NCI-H2107 (cell line): Measurements from ENCODE around the gene TESK1.
A peak's percentile ranks its signal among the peaks of the same experiment; 100 is the strongest.
"Not testable (repeated sequence)": the region's sequence is repeated elsewhere in the genome, so short reads cannot be mapped to it uniquely, and the experiment has no call there.

Experiments
- DNase-seq: peaks from one replicate; lab custom pipeline; 2025; lab: John Stamatoyannopoulos, UW

TESK1 gene

DNA sequence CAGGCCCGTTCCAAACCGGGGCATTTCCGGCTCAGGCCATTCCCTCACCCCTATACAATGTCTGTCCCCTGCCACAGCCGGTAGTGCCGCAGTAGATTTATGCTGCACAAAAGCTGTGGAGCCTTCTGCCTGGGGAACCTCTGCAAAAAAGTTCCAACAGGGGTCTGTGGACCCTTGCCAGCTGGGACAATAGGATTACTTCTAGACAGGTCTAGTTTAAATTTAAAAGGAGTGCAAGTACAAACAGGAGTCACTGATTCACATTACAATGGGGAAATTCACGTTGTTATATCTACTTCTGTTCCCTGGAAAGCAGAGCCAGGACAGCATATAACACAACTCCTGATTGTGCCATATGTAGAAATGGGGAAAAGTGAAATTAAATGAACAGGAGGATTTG lies 21.5 kb upstream of the TESK1 start:
- not testable (repeated sequence) for DNase-seq

DNA sequence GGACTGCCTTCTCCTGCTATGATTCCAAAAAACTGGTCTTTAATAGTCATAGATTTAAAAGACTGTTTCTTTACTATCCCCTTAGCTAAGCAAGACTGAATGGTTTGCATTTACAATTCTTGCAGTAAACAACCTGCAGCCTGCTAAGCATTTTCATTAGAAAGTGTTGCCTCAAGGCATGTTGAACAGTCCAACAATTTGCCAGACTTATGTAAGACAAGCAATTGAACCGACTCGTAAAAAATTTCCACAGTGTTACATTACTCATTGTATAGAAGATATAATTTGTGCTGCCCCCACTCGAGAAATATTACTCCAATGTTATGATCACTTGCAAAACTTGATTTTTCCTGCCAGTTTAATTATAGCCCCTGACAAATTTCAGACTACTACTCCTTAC lies 20.4 kb upstream of the TESK1 start:
- DNase-seq = not testable (repeated sequence)

DNA sequence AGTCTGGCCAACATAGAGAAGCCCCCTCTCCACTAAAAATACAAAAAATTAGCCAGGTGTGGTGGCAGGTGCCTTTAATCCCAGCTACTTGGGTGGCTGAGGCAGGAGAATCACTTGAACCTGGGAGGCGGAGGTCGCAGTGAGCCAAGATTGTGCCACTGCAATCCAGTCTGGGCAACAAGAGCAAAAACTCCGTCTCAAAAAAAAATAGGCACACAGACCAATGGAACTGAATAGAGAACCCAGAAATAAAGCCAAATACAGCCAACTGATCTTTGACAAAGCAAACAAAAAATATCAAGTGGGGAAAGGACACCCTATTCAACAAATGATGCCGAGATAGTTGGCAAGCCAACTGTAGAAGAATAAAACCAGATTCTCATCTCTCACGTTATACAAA lies 16.6 kb upstream of the TESK1 start:
- DNase-seq = not testable (repeated sequence)

DNA sequence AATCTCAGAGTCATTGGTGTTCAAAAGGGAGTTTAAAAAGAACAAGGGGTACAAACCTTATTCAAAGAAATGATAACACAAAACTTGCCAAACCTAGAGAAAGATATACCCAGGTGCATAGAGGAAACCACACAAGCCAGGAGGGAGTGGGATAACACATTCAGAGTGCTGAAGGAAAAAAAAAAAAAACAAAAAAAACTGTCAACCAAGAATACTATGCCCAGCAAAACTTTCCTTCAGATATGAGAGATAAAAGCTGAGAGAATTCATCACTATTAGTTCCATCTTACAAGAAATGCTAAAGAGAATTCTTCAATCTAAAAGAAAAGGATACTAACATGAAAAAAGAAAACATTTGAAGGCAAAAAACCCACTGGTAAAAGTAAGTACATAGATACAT lies 11.5 kb upstream of the TESK1 start:
- DNase-seq = no peak

DNA sequence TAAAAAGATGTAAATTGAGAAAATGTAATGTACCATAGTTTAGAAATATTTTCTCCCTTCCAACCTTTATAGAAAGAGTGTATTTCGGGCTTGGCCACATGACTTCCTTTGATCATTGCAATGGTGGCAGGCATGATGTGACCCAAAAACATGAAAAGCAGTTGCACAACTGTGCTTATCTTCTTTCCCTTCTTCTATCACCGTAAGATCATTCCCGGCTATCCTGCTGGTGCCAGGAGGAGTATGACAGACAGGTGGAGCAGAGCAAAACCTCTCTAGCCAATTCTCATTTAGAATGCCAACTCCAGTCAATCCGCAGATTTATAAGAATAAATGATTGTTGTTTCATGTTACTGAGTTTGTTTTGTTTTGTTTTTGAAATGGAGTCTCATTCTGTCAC lies 10.6 kb upstream of the TESK1 start:
- DNase-seq = no peak

DNA sequence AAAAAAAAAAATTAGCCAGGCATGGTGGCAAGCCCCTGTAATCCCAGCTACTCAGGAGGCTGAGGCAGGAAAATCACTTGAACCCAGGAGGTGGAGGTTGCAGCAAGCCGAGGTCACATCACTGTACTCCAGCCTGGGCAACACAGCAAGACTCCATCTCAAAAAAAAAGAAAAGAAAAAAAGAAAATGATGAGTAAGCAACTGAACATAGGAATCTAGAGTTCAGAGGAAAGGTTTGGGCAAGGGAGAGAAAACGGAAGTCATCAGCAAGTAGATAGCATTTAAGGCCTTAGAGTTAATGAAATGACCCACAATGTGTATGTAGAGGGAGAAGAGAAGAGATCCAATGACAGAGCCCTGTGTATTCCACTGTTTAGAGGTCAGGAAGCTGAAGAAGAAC lies 8.2 kb upstream of the TESK1 start:
- DNase-seq = not testable (repeated sequence)

DNA sequence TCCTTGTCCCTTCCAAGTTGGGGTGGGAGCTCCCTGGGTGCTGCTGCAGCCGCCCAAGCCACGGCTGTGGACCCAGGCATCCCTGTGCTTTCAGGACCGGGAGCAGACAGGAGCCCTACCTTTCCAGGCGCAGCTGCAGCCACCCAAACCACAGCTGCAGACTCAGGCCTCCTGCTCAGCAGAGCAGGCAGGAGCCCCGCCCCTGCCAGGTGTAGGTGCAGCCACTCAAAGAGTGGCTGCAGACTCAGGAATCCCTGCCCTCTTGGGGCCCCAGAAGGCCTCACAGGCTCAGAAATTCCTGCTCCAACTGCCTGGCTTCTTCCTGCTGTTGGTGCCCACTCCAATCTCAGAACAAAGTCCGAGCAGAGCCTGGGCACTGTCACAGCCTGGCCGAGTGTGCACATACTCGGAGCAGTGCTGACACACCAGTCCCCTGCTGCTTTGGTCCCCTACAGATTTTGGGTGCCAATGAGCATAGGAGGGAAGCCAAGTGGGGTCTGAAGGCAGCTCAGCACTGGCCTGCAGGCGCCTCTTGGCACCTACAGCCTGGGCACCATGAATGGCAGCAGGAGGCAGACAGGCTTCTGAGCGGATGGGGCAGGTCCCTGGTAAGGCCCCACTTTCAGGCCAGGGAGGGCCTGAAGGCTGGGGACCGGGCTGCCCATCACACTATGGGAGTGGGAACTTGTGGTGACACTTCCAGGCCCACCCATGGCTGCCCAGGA lies 6.0 kb upstream of the TESK1 start:
- no peak for DNase-seq

DNA sequence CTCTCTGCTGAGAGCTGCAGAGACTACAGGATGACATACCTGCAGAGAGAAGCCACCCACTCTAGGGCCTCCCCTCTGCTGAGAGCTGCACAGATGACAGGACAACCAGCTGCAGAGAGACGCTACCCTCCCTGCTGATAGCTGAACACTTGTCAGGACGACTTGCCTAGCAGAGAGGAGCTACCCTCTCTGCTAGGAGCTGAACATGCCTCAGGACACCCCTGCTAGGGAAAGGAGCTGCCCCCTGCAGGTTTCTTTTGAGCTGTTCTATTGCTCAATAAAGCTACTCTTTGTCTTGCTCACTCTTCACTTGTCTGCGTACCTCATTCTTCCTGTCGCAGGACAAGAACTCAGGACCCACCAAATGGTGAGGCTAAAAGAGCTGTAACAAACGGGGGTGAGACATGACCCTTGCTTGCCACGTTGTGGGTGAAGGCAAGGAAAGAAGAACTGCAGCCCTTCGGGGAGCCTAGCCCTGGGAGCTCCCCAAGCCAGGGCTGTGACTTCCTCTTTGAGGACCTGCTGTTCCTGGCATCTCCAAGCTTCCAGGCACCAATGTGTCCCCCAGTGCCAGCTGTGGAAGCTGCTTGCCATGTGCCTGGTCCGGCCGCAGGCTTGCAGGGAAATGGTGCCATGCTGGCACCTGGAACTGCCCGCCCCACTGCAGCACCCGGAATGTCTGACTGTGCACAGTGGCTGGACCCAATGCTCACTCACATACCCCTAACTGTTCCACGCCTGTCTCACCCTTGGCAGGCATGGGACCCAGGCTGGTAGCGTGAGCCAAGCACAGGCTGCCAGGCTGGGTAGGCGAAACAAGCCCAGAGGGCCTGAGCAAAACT lies 5.1 kb upstream of the TESK1 start:
- no peak for DNase-seq

DNA sequence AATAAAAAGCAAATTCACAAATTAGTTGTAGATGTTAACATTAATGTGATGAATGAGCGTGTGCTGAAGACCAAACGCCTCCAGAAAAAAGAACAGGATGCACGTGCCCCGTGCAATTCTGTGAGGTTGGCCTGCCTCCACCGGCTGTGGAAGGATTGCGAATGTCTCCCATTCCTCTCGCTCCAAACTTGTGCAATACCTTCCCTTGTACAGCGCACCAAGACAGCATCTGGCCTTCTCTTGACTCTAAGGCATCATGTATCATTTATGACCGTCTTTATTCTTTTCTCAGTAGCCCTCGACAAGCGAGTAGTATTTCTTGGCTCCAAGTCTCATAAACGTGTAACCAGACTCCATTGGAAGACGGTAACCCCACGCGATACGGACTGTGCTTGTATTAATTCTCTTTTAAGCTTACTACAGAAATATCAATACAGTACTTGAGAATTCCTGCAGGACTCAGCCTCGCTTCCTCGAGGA lies 1.5 kb upstream of the TESK1 start:
- peak; percentile 28 for DNase-seq

DNA sequence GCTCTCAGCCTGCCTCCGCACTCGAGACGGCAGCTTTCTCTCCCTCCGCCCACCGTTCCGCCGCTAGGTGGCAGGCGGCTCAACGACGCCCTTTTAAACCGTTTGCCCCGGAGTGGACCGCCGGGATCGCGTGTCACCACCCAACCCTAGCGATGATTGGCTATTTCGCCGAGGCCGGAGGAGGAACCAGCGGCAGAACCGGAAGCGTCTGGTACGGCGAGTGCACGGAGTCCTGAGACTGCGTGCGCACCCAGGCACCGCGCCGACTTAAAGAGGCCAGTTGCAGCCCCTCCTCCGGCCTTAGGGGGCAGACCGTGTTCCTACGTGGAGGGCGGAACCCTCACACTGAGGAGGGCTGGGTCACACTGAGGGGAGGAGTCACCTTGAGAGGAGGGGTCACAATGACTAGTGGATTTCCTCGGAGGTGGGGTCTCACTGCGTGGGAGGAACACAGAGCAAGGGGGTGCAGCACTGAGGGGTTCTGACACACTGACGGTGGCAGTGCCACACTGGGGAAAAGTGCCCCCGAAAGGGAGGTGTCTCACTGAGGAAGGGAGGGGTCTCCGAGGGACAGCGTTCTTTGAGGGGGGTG lies 980 bp upstream of the TESK1 start:
- peak; percentile 96 for DNase-seq

DNA sequence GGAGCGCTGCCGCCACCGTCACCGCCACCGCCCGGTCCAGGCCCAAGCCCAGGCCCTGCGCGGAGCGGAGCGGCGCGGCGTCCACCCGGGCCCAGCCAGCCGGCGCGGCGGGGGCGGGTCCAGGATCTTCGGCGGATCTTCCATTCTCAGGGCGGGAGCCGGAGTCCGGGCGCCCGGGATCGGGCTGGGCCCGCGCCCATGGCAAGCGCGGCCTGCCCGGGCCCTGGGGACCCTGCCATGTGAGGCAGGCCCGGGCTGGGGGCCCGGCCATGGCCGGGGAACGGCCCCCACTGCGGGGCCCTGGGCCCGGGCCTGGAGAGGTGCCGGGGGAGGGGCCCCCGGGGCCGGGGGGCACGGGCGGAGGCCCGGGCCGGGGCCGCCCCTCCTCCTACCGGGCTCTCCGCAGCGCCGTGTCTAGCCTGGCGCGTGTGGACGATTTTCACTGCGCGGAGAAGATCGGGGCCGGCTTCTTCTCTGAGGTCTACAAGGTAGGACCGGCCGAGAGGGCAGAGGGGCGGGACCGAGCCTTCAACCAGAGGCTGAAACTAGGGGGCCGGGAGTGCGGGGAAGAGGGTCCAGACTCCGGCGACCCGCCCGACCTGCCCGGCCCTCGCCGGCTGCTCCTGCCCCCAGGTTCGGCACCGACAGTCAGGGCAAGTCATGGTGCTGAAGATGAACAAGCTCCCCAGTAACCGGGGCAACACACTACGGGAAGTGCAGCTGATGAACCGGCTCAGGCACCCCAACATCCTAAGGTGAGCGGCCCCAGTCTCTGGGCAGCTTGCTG lies 482 bp downstream of the TESK1 start:
- DNase-seq = no peak

DNA sequence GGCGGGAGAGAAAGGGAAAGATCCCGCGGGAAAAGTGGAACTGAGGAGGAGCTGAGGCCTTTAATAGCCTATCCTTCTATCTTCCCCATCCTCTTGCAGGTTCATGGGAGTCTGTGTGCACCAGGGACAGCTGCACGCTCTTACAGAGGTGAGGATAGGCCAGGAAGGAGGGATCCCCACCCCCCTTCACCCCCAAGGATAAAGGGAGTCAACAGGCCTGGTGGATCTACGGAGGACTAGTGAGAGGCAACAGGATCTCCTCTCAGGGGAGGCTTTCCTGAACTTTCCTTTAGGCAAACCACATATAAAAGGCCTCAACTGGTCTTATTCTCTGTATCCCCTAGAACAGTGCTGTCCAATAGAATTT lies 1.1 kb downstream of the TESK1 start:
- DNase-seq = no peak

DNA sequence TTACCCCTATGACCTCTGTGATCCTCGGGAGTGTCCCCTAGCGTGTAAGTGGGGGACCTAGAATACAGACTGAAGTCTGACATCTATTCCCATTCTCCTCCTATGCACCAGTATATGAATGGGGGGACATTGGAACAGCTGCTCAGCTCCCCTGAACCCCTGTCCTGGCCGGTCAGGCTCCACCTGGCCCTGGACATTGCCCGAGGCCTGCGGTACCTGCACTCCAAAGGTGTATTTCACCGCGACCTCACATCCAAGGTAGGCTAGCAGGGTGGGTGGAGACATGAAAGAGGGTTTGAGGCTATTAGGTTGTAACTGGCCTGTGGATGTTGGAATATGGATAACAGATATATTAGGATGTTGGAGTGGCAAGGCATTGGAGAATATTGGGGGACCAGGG lies 1.7 kb downstream of the TESK1 start:
- no peak for DNase-seq

DNA sequence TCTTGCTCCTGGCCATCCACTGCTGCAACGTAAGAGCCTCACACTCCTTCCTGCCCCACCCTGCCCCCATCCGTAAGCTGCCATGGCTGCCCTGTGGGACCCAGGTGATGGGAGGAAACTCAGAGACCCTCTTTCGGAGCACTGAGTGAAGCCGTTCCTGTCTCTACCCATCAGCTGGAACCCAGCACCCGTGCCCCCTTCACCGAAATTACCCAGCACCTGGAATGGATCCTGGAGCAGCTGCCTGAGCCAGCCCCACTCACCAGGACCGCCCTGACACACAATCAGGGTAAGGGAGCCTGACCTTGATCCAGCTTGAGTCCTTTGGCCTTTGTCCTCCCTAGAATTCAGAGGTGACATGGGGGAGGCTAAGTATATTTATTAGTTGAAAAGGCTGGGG lies 3.2 kb downstream of the TESK1 start:
- DNase-seq = no peak

DNA sequence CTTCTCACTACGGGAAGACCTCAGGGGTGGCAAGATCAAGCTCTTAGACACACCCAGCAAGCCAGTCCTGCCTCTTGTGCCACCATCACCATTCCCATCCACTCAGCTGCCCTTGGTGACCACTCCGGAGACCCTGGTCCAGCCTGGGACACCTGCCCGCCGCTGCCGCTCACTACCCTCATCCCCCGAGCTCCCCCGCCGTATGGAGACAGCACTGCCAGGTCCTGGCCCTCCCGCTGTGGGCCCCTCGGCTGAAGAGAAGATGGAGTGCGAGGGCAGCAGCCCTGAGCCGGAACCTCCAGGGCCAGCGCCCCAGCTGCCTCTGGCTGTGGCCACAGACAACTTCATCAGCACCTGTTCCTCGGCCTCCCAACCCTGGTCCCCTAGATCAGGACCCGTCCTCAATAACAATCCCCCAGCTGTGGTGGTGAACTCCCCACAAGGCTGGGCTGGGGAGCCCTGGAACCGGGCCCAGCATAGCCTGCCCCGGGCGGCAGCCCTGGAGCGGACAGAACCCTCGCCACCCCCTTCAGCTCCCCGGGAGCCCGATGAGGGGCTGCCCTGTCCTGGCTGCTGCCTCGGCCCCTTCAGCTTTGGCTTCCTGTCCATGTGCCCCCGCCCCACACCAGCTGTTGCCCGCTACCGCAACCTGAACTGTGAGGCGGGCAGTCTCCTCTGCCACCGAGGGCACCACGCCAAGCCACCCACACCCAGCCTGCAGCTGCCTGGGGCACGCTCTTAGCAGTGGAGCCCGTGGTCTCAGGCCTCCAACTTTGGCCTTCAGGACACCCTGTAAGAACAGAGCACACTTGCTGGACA lies 4.1 kb downstream of the TESK1 start:
- no peak for DNase-seq

DNA sequence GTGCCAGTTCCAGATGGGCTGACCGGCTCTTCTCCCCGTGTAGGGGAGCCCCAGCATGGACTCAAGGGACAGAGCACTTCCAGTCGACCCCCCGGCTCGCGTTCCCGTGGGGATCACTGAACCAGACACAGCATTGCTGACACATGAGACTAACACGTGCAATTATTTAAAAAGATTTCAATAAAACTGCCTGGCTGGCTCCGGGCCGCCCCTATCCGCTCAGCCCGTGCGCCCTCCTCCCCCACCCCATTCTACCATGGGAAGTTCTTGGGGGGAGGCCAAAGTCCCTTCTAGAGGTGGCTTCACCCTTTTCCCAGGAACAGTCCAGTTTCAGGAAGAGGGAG lies 4.7 kb downstream of the TESK1 start:
- DNase-seq = no peak

DNA sequence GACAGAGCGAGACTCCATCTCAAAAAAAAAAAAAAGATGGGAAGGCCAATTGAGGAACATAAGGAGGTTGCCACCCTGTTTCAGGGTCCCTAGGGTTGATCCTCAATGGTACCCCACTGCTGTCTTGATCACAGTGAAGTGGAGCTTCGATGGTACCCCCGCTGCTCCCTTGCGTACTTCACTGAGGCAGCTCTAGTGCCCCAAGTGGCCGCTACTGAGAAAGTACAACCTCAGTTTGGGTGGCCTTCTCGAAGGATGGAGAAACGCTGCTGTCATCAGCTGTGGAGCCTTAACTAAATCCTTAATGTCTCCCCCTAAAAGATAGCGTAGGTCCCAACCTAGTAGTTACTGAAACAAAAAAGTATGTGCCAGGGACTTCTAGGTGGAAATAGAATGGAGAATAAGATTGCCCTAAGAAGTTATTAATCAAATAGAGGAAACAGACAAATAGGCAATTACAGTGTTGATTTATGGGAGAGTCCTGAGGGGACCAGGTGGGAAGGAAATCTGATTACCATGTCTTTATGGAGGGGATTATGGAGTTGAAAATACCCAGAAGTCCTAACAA lies 6.3 kb downstream of the TESK1 start:
- no peak for DNase-seq

DNA sequence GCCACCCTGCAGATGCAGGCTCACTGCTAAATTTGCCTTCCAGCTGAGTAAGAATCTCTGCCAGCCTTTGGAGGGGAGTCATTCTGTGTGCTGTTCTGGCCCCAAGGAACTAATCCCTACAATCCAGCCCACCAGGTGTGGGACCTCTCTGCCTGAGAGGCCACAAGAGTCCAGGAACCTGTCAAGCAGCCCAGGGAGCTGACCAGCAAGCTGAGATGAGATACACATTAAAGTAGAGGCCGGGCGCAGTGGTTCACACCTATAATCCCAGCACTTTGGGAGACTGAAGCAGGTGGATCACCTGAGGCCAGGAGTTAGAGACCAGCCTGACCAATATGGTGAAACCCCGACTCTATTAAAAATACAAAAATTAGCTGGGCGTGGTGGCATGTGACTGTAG lies 7.0 kb downstream of the TESK1 start:
- DNase-seq = not testable (repeated sequence)

DNA sequence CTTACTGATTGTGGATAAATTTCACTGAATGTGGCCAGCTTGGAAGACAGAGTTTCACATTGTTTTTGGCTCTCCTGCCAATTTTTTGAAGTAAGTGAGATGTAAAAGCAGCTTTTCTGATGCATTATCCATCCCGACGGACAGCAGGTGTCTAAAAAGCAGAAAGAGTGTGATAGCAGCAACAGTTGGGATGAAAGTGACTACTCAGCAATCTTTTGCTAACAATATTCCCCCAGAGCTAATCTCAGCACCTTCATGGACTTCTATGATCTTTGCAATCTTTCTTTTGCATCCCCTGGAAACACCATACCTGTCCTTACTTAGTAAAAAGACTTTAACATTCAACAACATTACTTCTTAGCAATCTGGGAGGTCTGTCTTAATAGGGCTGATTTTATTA lies 7.8 kb downstream of the TESK1 start:
- no peak for DNase-seq

DNA sequence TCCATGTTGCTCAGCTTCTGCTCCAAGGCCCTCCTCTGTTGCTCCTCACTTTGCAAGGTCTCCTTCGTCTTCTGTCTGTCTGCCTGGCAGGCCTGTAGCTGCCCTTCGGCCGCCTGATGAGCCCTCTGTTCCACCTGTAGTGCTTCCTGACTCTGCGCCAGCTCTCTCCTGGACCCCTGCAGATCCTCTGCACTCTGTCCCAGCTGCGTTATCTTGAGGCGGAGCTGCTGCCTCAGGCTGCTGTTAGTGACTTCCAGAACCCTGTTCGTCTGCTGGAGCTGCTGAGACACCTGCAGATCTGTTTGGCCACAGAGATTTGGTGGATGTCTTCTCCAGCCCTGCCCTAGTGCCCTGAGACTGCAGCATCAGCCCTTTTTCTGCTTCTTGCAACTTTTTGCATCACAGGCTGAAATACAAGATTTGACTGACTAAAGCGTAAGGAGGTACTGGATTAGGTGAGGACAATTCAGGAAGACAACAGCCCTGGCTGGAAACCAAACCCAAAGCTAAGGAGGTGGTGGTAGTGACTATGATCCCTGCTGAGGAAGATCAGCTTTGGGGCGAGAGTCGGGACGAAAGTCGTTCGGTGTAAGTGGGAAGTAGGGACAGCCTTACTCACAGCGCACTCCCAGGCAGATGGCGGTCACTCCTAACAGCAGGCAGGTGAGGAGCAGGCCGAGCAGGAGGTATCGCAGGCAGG lies 11.1 kb downstream of the TESK1 start:
- no peak for DNase-seq
